ENCODE results near the gene HJV.

HJV gene

DNA sequence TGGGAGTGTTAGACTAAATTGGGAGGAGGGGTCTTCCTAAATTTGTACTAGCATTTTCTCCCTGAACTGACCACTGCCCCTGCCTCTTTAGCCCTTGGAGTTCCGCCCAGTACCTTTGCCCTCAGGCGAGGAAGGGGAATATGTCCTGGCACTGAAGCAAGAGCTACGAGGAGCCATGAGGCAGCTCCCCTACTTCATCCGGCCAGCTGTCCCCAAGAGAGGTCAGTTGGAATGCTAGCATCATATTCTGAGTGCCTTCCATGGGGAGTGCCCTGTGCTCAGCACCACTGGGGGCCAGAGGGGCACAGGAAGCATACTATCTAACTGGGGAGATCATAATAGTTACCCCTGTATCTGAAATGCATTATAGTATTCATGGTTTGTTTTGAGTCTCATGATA, 46.3 kb downstream of the HJV start:
- no peak for DNase-seq (ENCODE audit: low spot score)

DNA sequence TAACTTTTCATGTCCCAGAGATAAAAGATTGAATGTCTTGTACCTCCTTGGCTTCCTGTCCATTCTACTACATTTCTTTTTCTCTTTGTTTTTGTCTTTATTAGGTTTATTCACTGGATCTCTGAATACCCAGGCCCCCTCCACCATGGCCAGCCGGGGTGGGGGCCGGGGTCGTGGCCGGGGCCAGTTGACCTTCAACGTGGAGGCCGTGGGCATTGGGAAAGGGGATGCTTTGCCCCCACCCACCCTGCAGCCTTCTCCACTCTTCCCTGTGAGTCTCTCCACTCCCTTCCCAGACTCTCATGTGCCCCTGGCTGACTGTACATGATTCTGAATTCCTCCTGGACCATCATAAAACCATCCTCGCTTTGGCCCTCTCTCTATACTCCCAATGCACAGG, 46.8 kb downstream of the HJV start:
- DNase-seq (ENCODE audit: low spot score) = no peak

GRCh38 chr1:145972580-145972979, 49.0 kb downstream of the HJV start:
- DNase-seq (ENCODE audit: low spot score) = no peak

All from GM03348 (cell line).